Neural crest cell (in vitro differentiated cells): ENCODE data around the gene OASL. TPM values are rescaled to one million over a fixed set of nuclear protein-coding genes. Genes with fewer than 3 reads are reported as not detected.
"Not testable (repeated sequence)": the region's sequence is repeated elsewhere in the genome, so short reads cannot be mapped to it uniquely, and the experiment has no call there.

ENCODE experiments used
- DNase-seq: peaks from one replicate; pipeline ENCODE4 v3.0.0; 2021; ENCODE audit warnings: low read depth, mixed read lengths, low spot score
- H3K27ac Mint-ChIP-seq: one replicate; pipeline ENCODE4 v1.8.0; 2021; ENCODE audit warnings: mild to moderate bottlenecking, mixed read lengths; ENCODE audit not compliant: unreplicated experiment
- H3K27me3 Mint-ChIP-seq: 2 replicates; pipeline ENCODE4 v1.8.0; 2021; ENCODE audit warnings: low read depth, mild to moderate bottlenecking, mixed read lengths
- H3K36me3 Mint-ChIP-seq: 2 replicates; pipeline ENCODE4 v1.8.0; 2021; ENCODE audit warnings: low read depth, mild to moderate bottlenecking, mixed read lengths
- H3K4me1 Mint-ChIP-seq: 2 replicates; pipeline ENCODE4 v1.8.0; 2021; ENCODE audit warnings: mixed read lengths
- H3K4me3 Mint-ChIP-seq: one replicate; pipeline ENCODE4 v1.8.0; 2021; ENCODE audit warnings: mild to moderate bottlenecking, mixed read lengths
- H3K9me3 Mint-ChIP-seq: 2 replicates; pipeline ENCODE4 v1.8.0; 2021; ENCODE audit warnings: mixed read lengths
- CTCF ChIP-seq: fragments of 200-600 bp; sonication (generic); conservative IDR thresholded peaks from 2 replicates; pipeline ENCODE4 v1.5.0; 2021; ENCODE audit warnings: antibody characterized with exemption, mild to moderate bottlenecking
- total RNA-seq: library from RNA; stranded (reverse); gene quantifications from 2 replicates; pipeline ENCODE4 v1.2.1, GENCODE V29; 2021

Gene OASL
- total RNA-seq, 1 donor from 2014 or later, result not detected

GRCh38 chr12:121050725-121051124 is 11.7 kb upstream of the OASL start:
- no peak for DNase-seq
- Mint-ChIP-seq H3K36me3 (no peaks in the 10 kb centered on the region), H3K4me3 (no peak overlapping the region), H3K27me3 (peaks cover 14% of the 10 kb centered on the region), H3K4me1 (no peaks in the 10 kb centered on the region), H3K27ac (no peak overlapping the region), H3K9me3 (no peaks in the 10 kb centered on the region)
- no peak for TF ChIP-seq CTCF

GRCh38 chr12:121048442-121048841 is 9.4 kb upstream of the OASL start:
- Mint-ChIP-seq H3K27ac (no peak overlapping the region), H3K9me3 (no peaks in the 10 kb centered on the region), H3K4me3 (no peak overlapping the region), H3K4me1 (no peaks in the 10 kb centered on the region), H3K36me3 (no peaks in the 10 kb centered on the region), H3K27me3 (peaks cover 36% of the 10 kb centered on the region)
- DNase-seq, result no peak
- TF ChIP-seq CTCF, result no peak

- H3K4me1 Mint-ChIP-seq, H3K9me3 Mint-ChIP-seq, DNase-seq, H3K36me3 Mint-ChIP-seq, H3K4me3 Mint-ChIP-seq, H3K27ac Mint-ChIP-seq: not testable (repeated sequence)
- peaks cover 46% of the 10 kb centered on the region for H3K27me3 Mint-ChIP-seq
Observed at GRCh38 chr12:121047400-121047799, 8.4 kb upstream of the OASL start.

- Mint-ChIP-seq H3K9me3 (no peaks in the 10 kb centered on the region), H3K27me3 (peaks cover 71% of the 10 kb centered on the region), H3K4me3 (no peak overlapping the region), H3K4me1 (no peaks in the 10 kb centered on the region), H3K27ac (no peak overlapping the region), H3K36me3 (no peaks in the 10 kb centered on the region)
- no peak for TF ChIP-seq CTCF
- DNase-seq, result no peak
Observed at GRCh38 chr12:121043067-121043466, 4.0 kb upstream of the OASL start.

- no peak for TF ChIP-seq CTCF
- Mint-ChIP-seq H3K27ac (no peak overlapping the region), H3K27me3 (peaks cover 39% of the 10 kb centered on the region), H3K36me3 (no peaks in the 10 kb centered on the region), H3K9me3 (no peaks in the 10 kb centered on the region), H3K4me1 (no peaks in the 10 kb centered on the region), H3K4me3 (no peak overlapping the region)
- no peak for DNase-seq
Observed at GRCh38 chr12:121036810-121037326, 2.2 kb downstream of the OASL start.

- no peaks in the 10 kb centered on the region for H3K9me3 Mint-ChIP-seq
- no peak overlapping the region for H3K27ac Mint-ChIP-seq
Observed at GRCh38 chr12:121034616-121035305, 4.3 kb downstream of the OASL start.

More at GRCh38 chr12:121034616-121035305, 4.3 kb downstream of the OASL start:
- TF ChIP-seq CTCF, result no peak
- H3K27me3 Mint-ChIP-seq, result peaks cover 25% of the 10 kb centered on the region
- H3K36me3 Mint-ChIP-seq, result no peaks in the 10 kb centered on the region
- DNase-seq, result no peak
- H3K4me3 Mint-ChIP-seq, result no peak overlapping the region
- H3K4me1 Mint-ChIP-seq, result no peaks in the 10 kb centered on the region
